GM12878 (cell line): ENCODE measurements around the gene KRTAP9-1.

Source experiments
- CREM ChIP-seq: IDR thresholded peaks from 2 replicates; pipeline ENCODE4 v1.6.1; 2014; ENCODE audit warnings: antibody characterized with exemption, low read depth
- HDAC2 ChIP-seq: fragments of 200-600 bp; sonication (generic); IDR thresholded peaks from 2 replicates; pipeline ENCODE4 v1.6.1; 2017

DNA sequence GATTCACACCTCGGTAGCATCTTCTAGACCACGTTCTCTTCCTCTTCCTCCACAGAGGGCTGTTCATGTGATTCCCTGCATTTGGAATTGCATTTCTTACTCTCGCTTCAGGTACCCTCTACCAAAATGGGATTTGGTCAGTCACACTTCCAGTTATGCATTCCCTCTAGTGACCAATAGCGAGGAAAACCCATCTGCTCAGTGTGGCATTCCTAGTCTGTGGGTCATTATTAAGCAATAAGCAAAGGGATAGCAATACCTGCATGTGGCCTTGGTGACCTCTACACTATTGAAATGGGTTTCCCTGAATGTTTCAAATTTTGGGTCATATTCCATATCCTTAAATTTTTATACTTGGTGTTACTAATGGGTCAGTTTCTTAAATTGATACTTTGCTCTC, 39.7 kb upstream of the KRTAP9-1 start:
- TF ChIP-seq CREM, result no peak
- TF ChIP-seq HDAC2, result no peak
